H1 (cell line): Measurements from ENCODE around the gene CHST13. TPM values are rescaled to one million over a fixed set of nuclear protein-coding genes. Genes with fewer than 3 reads are reported as not detected.

Source experiments
- CTCF ChIA-PET: fragments of 300-600 bp; sonication (Branson Sonifier 250); formaldehyde crosslinking; loops from one replicate; lab custom pipeline; 2021; ENCODE audit not compliant: partially characterized antibody; lab: Charles Lee
- POLR2A ChIA-PET: fragments of 300-600 bp; sonication (Branson Sonifier 250); formaldehyde crosslinking; loops from one replicate; lab custom pipeline; 2021; ENCODE audit warnings: inconsistent platforms; ENCODE audit not compliant: partially characterized antibody; lab: Charles Lee
- DNase-seq, 2 experiments: peaks; one replicate each; pipeline versions ENCODE4 v3.0.0 to v3.0.0-alpha.2; 2010 to 2022; ENCODE audit warnings: low spot score in 2 of 2, low read depth in 1 of 2, mixed read lengths in 1 of 2
- FAIRE-seq: peaks from 2 replicates; lab custom pipeline; 2011; peaks lifted over from hg19 to GRCh38; lab: Jason Lieb, UNC
- H2AFZ ChIP-seq: 2 replicates; pipeline ENCODE4 v1.8.1; 2012; ENCODE audit warnings: low read length, inconsistent platforms
- H2AK5ac ChIP-seq: 2 replicates; pipeline ENCODE4 v1.6.1; 2013; ENCODE audit warnings: low read depth, low read length
- H2BK120ac ChIP-seq: replicated peaks from 2 replicates; pipeline ENCODE3; 2013; ENCODE audit warnings: low read depth, low read length, inconsistent platforms
- H2BK12ac ChIP-seq: 2 replicates; pipeline ENCODE4 v1.6.1; 2013; ENCODE audit warnings: low read depth, low read length
- H2BK15ac ChIP-seq: 2 replicates; pipeline ENCODE4 v1.6.1; 2013; ENCODE audit warnings: low read length
- H2BK20ac ChIP-seq: 2 replicates; pipeline ENCODE4 v1.6.1; 2013; ENCODE audit warnings: low read length
- H2BK5ac ChIP-seq: 2 replicates; pipeline ENCODE4 v1.6.1; 2013; ENCODE audit warnings: low read depth, low read length
- H3K14ac ChIP-seq: 2 replicates; pipeline ENCODE4 v1.6.1; 2013; ENCODE audit warnings: inconsistent platforms; ENCODE audit not compliant: insufficient read length
- H3K18ac ChIP-seq: 2 replicates; pipeline ENCODE4 v1.6.1; 2013; ENCODE audit warnings: low read length; ENCODE audit errors: extremely low read depth
- H3K23ac ChIP-seq: 2 replicates; pipeline ENCODE4 v1.6.1; 2013; ENCODE audit warnings: inconsistent platforms; ENCODE audit not compliant: insufficient read length
- H3K23me2 ChIP-seq: 2 replicates; pipeline ENCODE4 v1.6.1; 2013; ENCODE audit warnings: low read depth, low read length
- H3K27ac ChIP-seq: 2 replicates; pipeline ENCODE4 v1.6.1; 2011; ENCODE audit warnings: low read depth, low read length, inconsistent platforms
- H3K27me3 ChIP-seq, 4 experiments: replicated peaks in 1 of 4; 1 replicate in 1 of 4; 2 replicates in 3 of 4; pipeline versions ENCODE4 v1.6.1 to v1.8.1; 2011 to 2013; ENCODE audit warnings: low read length in 3 of 4, mild to moderate bottlenecking in 3 of 4, inconsistent platforms in 2 of 4, mixed read lengths in 2 of 4, moderate library complexity in 1 of 4; ENCODE audit not compliant: control insufficient read depth in 3 of 4, insufficient read depth in 3 of 4; ENCODE audit errors: extremely low read depth in 1 of 4
- H3K36me3 ChIP-seq, 4 experiments: 2 replicates each; pipeline versions ENCODE4 v1.6.1 to v1.8.1; 2011 to 2013; ENCODE audit warnings: mild to moderate bottlenecking in 4 of 4, low read length in 3 of 4, moderate library complexity in 2 of 4, control low read depth in 1 of 4, inconsistent platforms in 1 of 4; ENCODE audit not compliant: insufficient read depth in 4 of 4, control insufficient read depth in 2 of 4
- H3K4ac ChIP-seq: replicated peaks from 2 replicates; pipeline ENCODE3; 2013; ENCODE audit warnings: low read length, low read depth, mixed read lengths, inconsistent platforms; ENCODE audit not compliant: insufficient read length
- H3K4me1 ChIP-seq, 4 experiments: replicated peaks in 1 of 4; 1 replicate in 1 of 4; 2 replicates in 3 of 4; pipeline versions ENCODE4 v1.6.1 to v1.8.1; 2011 to 2013; ENCODE audit warnings: low read length in 3 of 4, inconsistent platforms in 2 of 4, mixed read lengths in 1 of 4; ENCODE audit not compliant: insufficient read depth in 4 of 4, control insufficient read depth in 3 of 4
- H3K4me2 ChIP-seq, 2 experiments: 2 replicates each; pipeline versions ENCODE4 v1.6.1 to v1.8.1; 2011 to 2013; ENCODE audit warnings: low read depth in 2 of 2, low read length in 2 of 2, control low read depth in 1 of 2, inconsistent platforms in 1 of 2, mild to moderate bottlenecking in 1 of 2; ENCODE audit not compliant: insufficient read depth in 1 of 2
- H3K4me3 ChIP-seq, 4 experiments: fragments of 200-600, 300-600 bp in 1 of 4; sonication (generic), shearing (Covaris generic), sonication (Bioruptor Twin) in 1 of 4; 2 replicates each; pipeline versions ENCODE4 v1.5.1 to v1.8.1; 2011 to 2016; ENCODE audit warnings: low read length in 4 of 4, low read depth in 3 of 4, control low read depth in 2 of 4, inconsistent platforms in 2 of 4, mild to moderate bottlenecking in 2 of 4, mixed read lengths in 1 of 4, moderate library complexity in 1 of 4; ENCODE audit not compliant: insufficient read depth in 2 of 4; ENCODE audit errors: extremely low read depth in 1 of 4
- H3K56ac ChIP-seq: replicated peaks from 2 replicates; pipeline ENCODE3; 2013; ENCODE audit warnings: low read depth, mild to moderate bottlenecking, mixed read lengths, low read length, inconsistent platforms; ENCODE audit not compliant: insufficient read length
- H3K79me1 ChIP-seq: 2 replicates; pipeline ENCODE4 v1.6.1; 2013; ENCODE audit warnings: low read depth, low read length, control low read depth
- H3K79me2 ChIP-seq, 2 experiments: 2 replicates each; pipeline versions ENCODE4 v1.6.1 to v1.8.1; 2012 to 2013; ENCODE audit warnings: low read length in 2 of 2, mild to moderate bottlenecking in 2 of 2, inconsistent platforms in 1 of 2; ENCODE audit not compliant: insufficient read depth in 2 of 2, control insufficient read depth in 1 of 2
- H3K9ac ChIP-seq, 4 experiments: replicated peaks in 1 of 4; 1 replicate in 1 of 4; 2 replicates in 3 of 4; pipeline versions ENCODE4 v1.6.1 to v1.8.1; 2011 to 2013; ENCODE audit warnings: low read depth in 3 of 4, low read length in 3 of 4, control low read depth in 2 of 4, mild to moderate bottlenecking in 2 of 4, moderate library complexity in 2 of 4, inconsistent platforms in 1 of 4; ENCODE audit errors: extremely low read depth in 1 of 4
- H3K9me3 ChIP-seq, 2 experiments: 2 replicates each; pipeline versions ENCODE4 v1.6.1 to v1.8.1; 2012 to 2013; ENCODE audit warnings: mild to moderate bottlenecking in 2 of 2, moderate library complexity in 2 of 2, control low read depth in 1 of 2, inconsistent platforms in 1 of 2, low read depth in 1 of 2, low read length in 1 of 2, mixed read lengths in 1 of 2; ENCODE audit not compliant: insufficient read depth in 2 of 2
- H4K20me1 ChIP-seq, 2 experiments: replicated peaks in 1 of 2; 2 replicates each; pipeline versions ENCODE3 to v1.8.1; 2011 to 2013; ENCODE audit warnings: inconsistent platforms in 2 of 2, low read length in 2 of 2, mild to moderate bottlenecking in 1 of 2; ENCODE audit not compliant: insufficient read depth in 2 of 2, control insufficient read depth in 1 of 2
- H4K5ac ChIP-seq: 2 replicates; pipeline ENCODE4 v1.6.1; 2013; ENCODE audit warnings: low read length, low read depth, mixed read lengths, inconsistent platforms; ENCODE audit not compliant: insufficient read length
- H4K8ac ChIP-seq: 2 replicates; pipeline ENCODE4 v1.8.0; 2013; ENCODE audit warnings: mild to moderate bottlenecking, moderate library complexity, low read length, inconsistent platforms; ENCODE audit not compliant: insufficient read depth; ENCODE audit errors: extremely low read depth
- H4K91ac ChIP-seq: replicated peaks from 2 replicates; pipeline ENCODE3; 2013; ENCODE audit warnings: low read length, mixed read lengths, inconsistent platforms; ENCODE audit not compliant: insufficient read length
- HDAC2 ChIP-seq, 2 experiments: fragments of 300-600 bp in 1 of 2; sonication (generic) in 1 of 2; IDR thresholded peaks; 2 replicates each; pipeline ENCODE4 v1.6.1; 2011 to 2012; ENCODE audit warnings: low read depth in 2 of 2, low read length in 2 of 2, mild to moderate bottlenecking in 2 of 2, moderate library complexity in 2 of 2, borderline replicate concordance in 1 of 2, inconsistent platforms in 1 of 2
- MAFK ChIP-seq: IDR thresholded peaks from 2 replicates; pipeline ENCODE4 v1.6.1; 2012; ENCODE audit warnings: low read depth, mild to moderate bottlenecking, improper control_type of control experiment, low read length
- SRF ChIP-seq: IDR thresholded peaks from 2 replicates; pipeline ENCODE4 v1.6.1; 2011; ENCODE audit warnings: mild to moderate bottlenecking, low read depth, low read length, moderate library complexity
- WGBS, 2 experiments: shearing (Covaris generic) in 1 of 2; methylation state at CpG; one replicate each; pipeline versions ENCODE4 v1.1.6 to v1.1.7; 2013 to 2015; ENCODE audit warnings: low lambda C conversion rate in 2 of 2, mixed read lengths in 2 of 2, inconsistent platforms in 1 of 2, low coverage in 1 of 2, missing lambda C conversion rate in 1 of 2; ENCODE audit not compliant: insufficient replicate concordance in 2 of 2, insufficient coverage in 1 of 2, insufficient read length in 1 of 2; ENCODE audit errors: extremely low coverage in 1 of 2, missing lambda C conversion rate in 1 of 2; 5-methylcytosine and 5-hydroxymethylcytosine counted together
- polyA plus RNA-seq, 7 experiments: library from polyadenylated mRNA; depleted of rRNA in 3 of 7; stranded (reverse) in 5 of 7; unstranded in 2 of 7; fragments of >200 nt in 5 of 7; fragments of 200-250 nt in 2 of 7; gene quantifications; 1 replicate in 5 of 7; 2 replicates in 1 of 7; 4 replicates in 1 of 7; pipeline versions ENCODE4 v1.2.1 to v1.2.3, GENCODE V29; 2011 to 2013; ENCODE audit warnings: missing spikeins in 2 of 7, mixed read lengths in 2 of 7
- total RNA-seq: library from RNA; stranded (reverse); fragmentation: NEBNext Ultra II Directional; extraction: Animal tissue kit (Norgen Biotek cat#: 25700); gene quantifications from 2 replicates; pipeline ENCODE4 v1.2.1, GENCODE V29; 2021
- TF ChIP-seq, protein P1 (sequence below): IDR thresholded peaks from 2 replicates; pipeline ENCODE4 v1.6.1; 2012; ENCODE audit warnings: low read length, inconsistent platforms

The CHST13 gene
- total and polyA plus RNA-seq, 2 of the 8 experiments (the other 6 are each of a cell fraction or from before 2014, with no cell fraction given): 5.4 to 11.7 TPM

GRCh38 chr3:126537730-126538281 lies 13.9 kb downstream of the CHST13 start:
- H3K4me1 ChIP-seq: no peaks in the 10 kb centered on the region
- H3K14ac ChIP-seq: no peak overlapping the region
- no peak overlapping the region; the same call in 1 of the 2 replicates for H4K8ac ChIP-seq
- H2BK5ac ChIP-seq: no peak overlapping the region
- ChIA-PET POLR2A (interaction anchor here (0.6 kb wide), 1 partner anchor 64 kb away, joined by 3 read pairs; no protein-coding TSS in a partner anchor), CTCF (interaction anchor here (0.7 to 1.9 kb wide), 11 partner anchors 9 to 1014 kb away, joined by 3 to 11 read pairs (median 4); partner anchors contain the start of gene CHST13)
- no peak for FAIRE-seq
- H2AFZ ChIP-seq: no peak overlapping the region
- no peak overlapping the region for H2BK20ac ChIP-seq
- H2BK12ac ChIP-seq: no peak overlapping the region
- no peak for DNase-seq
- H3K4me3 ChIP-seq: no peak overlapping the region
- no peaks in the 10 kb centered on the region; a peak in 1 of 8 replicates for H3K36me3 ChIP-seq
- no peak overlapping the region for H4K5ac ChIP-seq
- no peak overlapping the region for H3K9ac ChIP-seq
- H3K27ac ChIP-seq: no peak overlapping the region
- no peak overlapping the region for H3K4ac ChIP-seq
- peaks cover 0 to 5% (median 2%) of the 10 kb centered on the region in 4 experiments; a peak in 1 of 7 replicates for H3K27me3 ChIP-seq
- peaks cover 0 to 5% of the 10 kb centered on the region in 2 experiments for H4K20me1 ChIP-seq
- peaks cover 7% of the 10 kb centered on the region; the same call in 1 of the 2 replicates for H3K23me2 ChIP-seq
- WGBS, 2 experiments: 93% methylated on average over 9 of the region's 10 CpGs; no CpG with 5 or more reads in 1 of the 2 experiments
- no peak overlapping the region for H3K4me2 ChIP-seq
- no peaks in the 10 kb centered on the region for H3K79me2 ChIP-seq
- H2BK120ac ChIP-seq: no peak overlapping the region
- H2BK15ac ChIP-seq: no peak overlapping the region
- TF ChIP-seq MAFK (no peak), HDAC2 (IDR thresholded peaks at IDR 0.05; ENCODE audit: borderline replicate concordance in 1 of 2, low read depth in 2 of 2, low read length in 2 of 2) (no peak), SRF (no peak)
- TF ChIP-seq, protein P1, sequence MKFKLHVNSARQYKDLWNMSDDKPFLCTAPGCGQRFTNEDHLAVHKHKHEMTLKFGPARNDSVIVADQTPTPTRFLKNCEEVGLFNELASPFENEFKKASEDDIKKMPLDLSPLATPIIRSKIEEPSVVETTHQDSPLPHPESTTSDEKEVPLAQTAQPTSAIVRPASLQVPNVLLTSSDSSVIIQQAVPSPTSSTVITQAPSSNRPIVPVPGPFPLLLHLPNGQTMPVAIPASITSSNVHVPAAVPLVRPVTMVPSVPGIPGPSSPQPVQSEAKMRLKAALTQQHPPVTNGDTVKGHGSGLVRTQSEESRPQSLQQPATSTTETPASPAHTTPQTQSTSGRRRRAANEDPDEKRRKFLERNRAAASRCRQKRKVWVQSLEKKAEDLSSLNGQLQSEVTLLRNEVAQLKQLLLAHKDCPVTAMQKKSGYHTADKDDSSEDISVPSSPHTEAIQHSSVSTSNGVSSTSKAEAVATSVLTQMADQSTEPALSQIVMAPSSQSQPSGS: no peak
- H3K79me1 ChIP-seq: no peaks in the 10 kb centered on the region
- no peak overlapping the region for H2AK5ac ChIP-seq
- no peaks in the 10 kb centered on the region for H3K9me3 ChIP-seq
- no peak overlapping the region for H3K23ac ChIP-seq
- H3K56ac ChIP-seq: no peak overlapping the region
- no peak overlapping the region for H4K91ac ChIP-seq
- H3K18ac ChIP-seq: no peak overlapping the region
